ENCODE results near the gene SUPT20HL1.

- TF ChIP-seq CTCF (IDR thresholded peaks at IDR 0.05) (no peak), POLR2A (IDR thresholded peaks at IDR 0.05) (no peak)
Observed at GRCh38 chrX:24392709-24393108, 32.3 kb downstream of the SUPT20HL1 start.
